Epithelial cell of esophagus (primary cell): ENCODE results near the gene SCFD2.
A peak's percentile ranks its signal among the peaks of the same experiment; 100 is the strongest.
"Not testable (repeated sequence)": the region's sequence is repeated elsewhere in the genome, so short reads cannot be mapped to it uniquely, and the experiment has no call there.

ENCODE experiments used
- DNase-seq: peaks from one replicate; pipeline ENCODE4 v3.0.0; 2010; ENCODE audit warnings: low read depth
- H3K4me3 ChIP-seq: 2 replicates; pipeline ENCODE4 v1.5.1; 2011; ENCODE audit warnings: mild to moderate bottlenecking, low read length, control low read depth
- TF ChIP-seq, protein P1 (sequence below): IDR thresholded peaks from 2 replicates; pipeline ENCODE4 v1.5.1; 2011; ENCODE audit warnings: low read depth, mild to moderate bottlenecking, low read length, control low read depth, inconsistent platforms; ENCODE audit not compliant: insufficient read depth; ENCODE audit errors: missing control alignments

SCFD2 gene

GRCh38 chr4:52836678-52837077, 529.2 kb downstream of the SCFD2 start:
- DNase-seq = no peak
- H3K4me3 ChIP-seq = no peak overlapping the region
- TF ChIP-seq, protein P1, sequence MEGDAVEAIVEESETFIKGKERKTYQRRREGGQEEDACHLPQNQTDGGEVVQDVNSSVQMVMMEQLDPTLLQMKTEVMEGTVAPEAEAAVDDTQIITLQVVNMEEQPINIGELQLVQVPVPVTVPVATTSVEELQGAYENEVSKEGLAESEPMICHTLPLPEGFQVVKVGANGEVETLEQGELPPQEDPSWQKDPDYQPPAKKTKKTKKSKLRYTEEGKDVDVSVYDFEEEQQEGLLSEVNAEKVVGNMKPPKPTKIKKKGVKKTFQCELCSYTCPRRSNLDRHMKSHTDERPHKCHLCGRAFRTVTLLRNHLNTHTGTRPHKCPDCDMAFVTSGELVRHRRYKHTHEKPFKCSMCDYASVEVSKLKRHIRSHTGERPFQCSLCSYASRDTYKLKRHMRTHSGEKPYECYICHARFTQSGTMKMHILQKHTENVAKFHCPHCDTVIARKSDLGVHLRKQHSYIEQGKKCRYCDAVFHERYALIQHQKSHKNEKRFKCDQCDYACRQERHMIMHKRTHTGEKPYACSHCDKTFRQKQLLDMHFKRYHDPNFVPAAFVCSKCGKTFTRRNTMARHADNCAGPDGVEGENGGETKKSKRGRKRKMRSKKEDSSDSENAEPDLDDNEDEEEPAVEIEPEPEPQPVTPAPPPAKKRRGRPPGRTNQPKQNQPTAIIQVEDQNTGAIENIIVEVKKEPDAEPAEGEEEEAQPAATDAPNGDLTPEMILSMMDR = no peak

DNA sequence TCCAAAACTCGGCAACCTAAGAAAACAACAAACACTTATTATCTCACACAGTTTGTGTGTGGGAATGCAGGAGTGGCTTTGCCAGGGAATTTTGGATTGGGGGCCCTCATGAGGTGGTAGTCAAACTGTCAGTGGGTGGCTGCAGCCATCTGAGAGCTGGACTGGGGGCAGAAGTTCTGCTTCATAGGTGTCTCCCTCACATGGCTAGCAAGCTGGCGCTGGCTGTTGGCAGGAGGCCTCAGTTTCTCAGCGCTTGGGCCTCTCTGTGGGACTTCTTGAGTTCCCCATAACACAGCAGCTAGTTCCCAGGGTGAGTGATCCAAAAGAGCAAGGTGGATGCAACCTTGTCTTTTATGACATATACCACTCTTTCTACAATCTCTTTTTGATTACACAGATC, 529.7 kb downstream of the SCFD2 start:
- H3K4me3 ChIP-seq = no peak overlapping the region
- TF ChIP-seq, protein P1 = no peak
- DNase-seq = no peak

GRCh38 chr4:52834641-52835456, 531.0 kb downstream of the SCFD2 start:
- not testable (repeated sequence) for H3K4me3 ChIP-seq, DNase-seq

DNA sequence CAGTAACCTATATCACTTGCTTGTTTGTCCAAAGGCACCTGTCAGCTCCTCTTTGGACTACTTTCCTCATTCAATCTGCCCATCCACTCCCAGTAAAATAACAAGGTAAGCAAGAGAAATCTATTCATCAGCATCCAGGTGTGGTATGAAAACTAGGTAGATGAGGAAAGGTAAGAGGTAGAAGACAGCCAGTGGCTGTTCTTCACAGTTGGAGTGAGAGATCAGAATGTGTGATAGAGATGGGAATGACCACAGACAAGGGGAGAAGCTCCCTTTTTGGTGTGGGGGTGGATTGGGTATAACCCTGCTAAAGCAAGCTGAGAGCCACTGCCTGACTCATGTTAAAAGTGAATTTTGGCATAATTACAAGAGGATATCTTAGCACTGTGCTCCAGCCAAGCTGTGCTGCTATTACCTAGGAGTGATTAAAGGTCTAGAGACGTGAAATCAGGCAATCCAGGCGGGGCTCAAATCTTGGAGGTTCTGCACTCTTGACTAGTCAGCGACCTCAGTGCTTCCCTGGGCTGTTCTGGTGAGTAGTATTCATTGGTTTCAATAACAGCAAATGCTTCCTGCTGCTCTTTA, 531.8 kb downstream of the SCFD2 start:
- TF ChIP-seq, protein P1 = no peak
- H3K4me3 ChIP-seq = no peak overlapping the region
- peak; percentile 81 for DNase-seq

DNA sequence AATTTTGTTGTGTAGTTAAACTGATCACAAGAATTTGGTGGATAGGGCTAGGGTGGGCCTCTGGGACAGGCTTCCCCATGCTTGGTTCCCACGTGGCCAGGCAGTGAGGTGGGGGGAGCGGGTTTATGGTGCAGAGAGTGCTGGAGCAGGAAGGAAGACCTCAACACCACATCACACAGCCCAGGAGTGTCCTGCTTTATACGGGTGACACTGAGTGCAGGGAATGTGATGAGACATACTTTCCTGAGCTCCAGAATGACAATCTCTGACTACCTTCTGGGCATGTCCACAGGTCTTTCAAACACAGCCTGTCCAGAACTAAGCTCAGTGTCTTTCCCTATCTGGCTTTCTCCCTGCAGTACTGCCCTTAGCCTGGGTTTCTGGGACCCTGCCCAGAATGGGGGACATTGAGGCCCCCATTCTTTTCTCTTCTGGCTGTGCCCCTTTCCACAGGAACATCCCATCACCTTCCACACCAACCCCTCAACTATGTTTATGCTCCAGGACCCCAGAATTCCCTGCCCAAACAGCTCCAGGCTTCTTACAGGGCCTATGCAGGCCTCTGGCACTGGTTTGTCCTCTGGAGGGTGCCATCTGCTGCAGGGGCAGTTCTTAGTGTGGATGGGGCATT, 540.3 kb downstream of the SCFD2 start:
- DNase-seq = peak; percentile 60
- TF ChIP-seq, protein P1 = no peak
- no peak overlapping the region for H3K4me3 ChIP-seq

DNA sequence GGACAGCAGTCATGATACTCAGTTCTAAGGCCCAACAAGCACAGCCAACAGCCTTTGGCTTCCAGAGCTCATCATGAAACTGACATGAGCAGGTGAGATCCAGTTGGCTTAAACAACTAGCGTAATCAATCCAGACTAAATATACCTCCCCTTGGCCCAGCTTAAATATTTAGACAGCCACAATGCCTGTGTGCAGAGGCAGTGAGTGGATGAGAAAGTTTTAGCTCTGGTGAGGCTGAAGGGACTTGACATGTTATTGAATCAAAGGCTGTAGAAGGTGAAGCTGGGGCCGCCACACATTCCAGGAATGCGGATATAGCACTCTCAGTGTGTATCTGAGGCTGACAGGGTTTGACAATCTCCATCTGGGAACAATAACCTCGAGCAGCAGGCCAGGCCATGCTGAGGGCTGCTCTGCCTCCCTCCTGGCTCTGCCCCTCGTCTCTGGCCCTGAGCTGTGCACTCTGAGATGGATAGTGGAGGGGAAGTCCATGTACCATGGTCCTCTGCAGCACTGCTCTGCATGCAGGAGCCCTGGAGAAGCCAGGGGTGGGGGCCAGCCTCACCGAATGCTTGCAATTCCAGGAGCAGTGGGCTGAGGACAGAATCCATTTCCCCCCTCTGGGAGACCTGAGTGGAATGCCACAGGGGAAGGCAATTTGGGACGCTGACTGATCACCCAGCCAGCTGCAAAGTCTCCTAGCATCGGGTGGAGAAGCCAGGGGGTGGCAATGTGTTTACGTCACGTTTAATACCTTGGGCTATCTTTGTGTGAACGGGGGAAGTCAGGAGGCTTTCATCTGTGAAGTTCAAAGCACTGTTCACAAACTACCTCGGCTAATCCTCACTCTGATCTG, 541.0 kb downstream of the SCFD2 start:
- H3K4me3 ChIP-seq = no peak overlapping the region
- TF ChIP-seq, protein P1 = no peak
- no peak for DNase-seq

DNA sequence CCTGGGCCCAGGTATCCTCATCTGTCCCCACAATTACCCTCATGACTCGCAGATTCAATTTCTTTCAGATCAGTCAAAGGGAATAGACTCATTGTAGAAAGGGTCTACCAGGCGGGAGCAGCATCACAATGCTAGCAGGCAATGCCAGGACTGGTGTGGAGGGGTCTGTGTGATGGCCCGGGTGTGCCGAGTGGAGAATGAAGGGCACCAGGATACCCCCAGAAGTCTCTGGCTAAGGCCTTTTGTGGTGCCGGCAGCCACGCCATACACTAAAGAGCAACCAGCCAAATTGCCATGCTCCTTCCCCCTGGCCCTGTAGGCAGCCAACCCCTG, 541.6 kb downstream of the SCFD2 start:
- H3K4me3 ChIP-seq = no peak overlapping the region
- TF ChIP-seq, protein P1 = no peak
- no peak for DNase-seq
